HepG2 (cell line): ENCODE measurements around the gene TRIM28. TPM values are rescaled to one million over a fixed set of nuclear protein-coding genes. Genes with fewer than 3 reads are reported as not detected.

Experiments
- ATF5 ChIP-seq: sonication (generic); formaldehyde crosslinking; IDR thresholded peaks from 2 replicates; pipeline ENCODE4 v1.4.0; 2020; ENCODE audit warnings: mild to moderate bottlenecking, low read depth, missing genetic modification reagents
- CCDC6 ChIP-seq: sonication (generic); formaldehyde crosslinking; IDR thresholded peaks from 2 replicates; pipeline ENCODE4 v1.8.1; 2022; ENCODE audit warnings: mild to moderate bottlenecking, missing genetic modification reagents, moderate library complexity
- FOXK2 ChIP-seq: fragments of 450-650 bp; IDR thresholded peaks from 2 replicates; pipeline ENCODE4 v1.6.1; 2016
- GATAD1 ChIP-seq: IDR thresholded peaks from 2 replicates; pipeline ENCODE4 v1.6.1; 2016; ENCODE audit warnings: missing genetic modification reagents, missing compliant biosample characterization
- HNF4A ChIP-seq: sonication (generic); formaldehyde crosslinking; IDR thresholded peaks from 2 replicates; pipeline ENCODE4 v1.4.0; 2020; ENCODE audit warnings: missing genetic modification reagents
- HOXA5 ChIP-seq: sonication (generic); formaldehyde crosslinking; IDR thresholded peaks from 2 replicates; pipeline ENCODE4 v1.4.0; 2020; ENCODE audit warnings: missing genetic modification reagents
- IKZF5 ChIP-seq: IDR thresholded peaks from 2 replicates; pipeline ENCODE4 v1.6.1; 2018; ENCODE audit warnings: missing genetic modification reagents, mild to moderate bottlenecking, missing compliant biosample characterization
- LCORL ChIP-seq, 2 experiments: fragments of 450-650 bp in 1 of 2; sonication (generic) in 1 of 2; formaldehyde crosslinking in 1 of 2; IDR thresholded peaks; 2 replicates each; pipeline versions ENCODE4 v1.5.0 to v1.6.1; 2017 to 2020; ENCODE audit warnings: antibody characterized with exemption in 1 of 2, missing genetic modification reagents in 1 of 2
- MIER2 ChIP-seq: IDR thresholded peaks from 2 replicates; pipeline ENCODE4 v1.6.1; 2016; ENCODE audit warnings: missing biosample characterization, missing genetic modification reagents
- NBN ChIP-seq: fragments of 450-650 bp; conservative IDR thresholded peaks from 2 replicates; pipeline ENCODE4 v1.6.1; 2017
- NR2F1 ChIP-seq, 2 experiments: fragments of 450-650 bp in 1 of 2; formaldehyde crosslinking in 1 of 2; IDR thresholded peaks; 2 replicates each; pipeline versions ENCODE4 v1.5.0 to v1.6.1; 2016 to 2020; ENCODE audit warnings: mild to moderate bottlenecking in 1 of 2, missing compliant biosample characterization in 1 of 2, missing genetic modification reagents in 1 of 2, moderate library complexity in 1 of 2
- PBX3 ChIP-seq: sonication (generic); formaldehyde crosslinking; IDR thresholded peaks from 2 replicates; pipeline ENCODE4 v1.8.1; 2023; ENCODE audit warnings: missing genetic modification reagents, inconsistent platforms, borderline replicate concordance
- POGK ChIP-seq: sonication (generic); formaldehyde crosslinking; conservative IDR thresholded peaks from 2 replicates; pipeline ENCODE4 v1.8.0; 2022; ENCODE audit warnings: mild to moderate bottlenecking, moderate library complexity, missing genetic modification reagents
- SIN3B ChIP-seq: fragments of 150-350 bp; IDR thresholded peaks from 2 replicates; pipeline ENCODE4 v1.6.1; 2014; ENCODE audit warnings: low read length
- SOX13 ChIP-seq, 3 experiments: fragments of 450-650 bp in 1 of 3; sonication (generic) in 1 of 3; formaldehyde crosslinking in 1 of 3; IDR thresholded peaks in 2 of 3; conservative IDR thresholded peaks in 1 of 3; 2 replicates each; pipeline versions ENCODE4 v1.5.0 to v1.6.1; 2016 to 2020; ENCODE audit warnings: antibody characterized with exemption in 1 of 3, mild to moderate bottlenecking in 1 of 3, missing compliant biosample characterization in 1 of 3, missing genetic modification reagents in 1 of 3, moderate library complexity in 1 of 3
- ZBTB3 ChIP-seq: sonication (generic); formaldehyde crosslinking; IDR thresholded peaks from 2 replicates; pipeline ENCODE4 v1.4.0; 2020; ENCODE audit warnings: low read depth, mild to moderate bottlenecking, moderate library complexity, missing genetic modification reagents, borderline replicate concordance
- ZNF543 ChIP-seq: sonication (generic); formaldehyde crosslinking; IDR thresholded peaks from 2 replicates; pipeline ENCODE4 v1.4.0; 2020; ENCODE audit warnings: mild to moderate bottlenecking, missing genetic modification reagents
- ZNF557 ChIP-seq: sonication (generic); formaldehyde crosslinking; IDR thresholded peaks from 2 replicates; pipeline ENCODE4 v1.4.0; 2020; ENCODE audit warnings: missing genetic modification reagents
- ZNF678 ChIP-seq: sonication (generic); formaldehyde crosslinking; IDR thresholded peaks from 2 replicates; pipeline ENCODE4 v1.4.0; 2020; ENCODE audit warnings: mild to moderate bottlenecking, missing genetic modification reagents
- ZNF737 ChIP-seq: sonication (generic); formaldehyde crosslinking; IDR thresholded peaks from 2 replicates; pipeline ENCODE4 v1.5.0; 2020; ENCODE audit warnings: missing genetic modification reagents, mild to moderate bottlenecking, borderline replicate concordance
- ZNF776 ChIP-seq: sonication (generic); formaldehyde crosslinking; IDR thresholded peaks from 2 replicates; pipeline ENCODE4 v1.4.0; 2020; ENCODE audit warnings: mild to moderate bottlenecking, missing genetic modification reagents
- polyA plus RNA-seq, 8 experiments: library from polyadenylated mRNA; depleted of rRNA in 3 of 8; stranded (reverse) in 7 of 8; unstranded in 1 of 8; fragments of >200 nt; fragmentation: Illumina TruSeq in 4 of 8; extraction: Trizol in 4 of 8; gene quantifications; 2 replicates each; pipeline versions ENCODE4 v1.2.1 to v1.2.3, GENCODE V29; 2011 to 2016; ENCODE audit warnings: low read depth in 4 of 8, missing spikeins in 1 of 8, mixed read lengths in 1 of 8; ENCODE audit not compliant: insufficient read depth in 1 of 8
- total RNA-seq, 5 experiments: library from RNA; depleted of rRNA; stranded (reverse); fragments of >200 nt; fragmentation: Illumina TruSeq; extraction: Trizol; gene quantifications; 2 replicates each; pipeline ENCODE4 v1.2.3, GENCODE V29; 2016; ENCODE audit warnings: low read depth in 1 of 5

TRIM28 gene
- total and polyA plus RNA-seq, 2 of the 13 experiments (the other 11 are each of a cell fraction or from before 2014, with no cell fraction given): 361 to 439 TPM

- TF ChIP-seq HNF4A (CRISPR knock-in tag) (no peak; the same call in 1 of the 2 replicates), ZNF737 (CRISPR knock-in tag) (no peak), CCDC6 (CRISPR knock-in tag) (no peak), NR2F1 (CRISPR knock-in tag; IDR thresholded peaks at IDR 0.05) (no peak), ZBTB3 (no peak), FOXK2 (no peak), ZNF543 (0 out of 2 replicates have a peak, but pooled peaks have one; percentile 19), GATAD1 (CRISPR knock-in tag) (peak; percentile 87), PBX3 (CRISPR knock-in tag) (0 out of 2 replicates have a peak, but pooled peaks have one; percentile 84), NBN (no peak), ZNF557 (CRISPR knock-in tag) (no peak), POGK (CRISPR knock-in tag) (peak; percentile 83; the same call in 1 of the 2 replicates), ZNF678 (CRISPR knock-in tag) (no peak), ATF5 (no peak), SOX13 (IDR thresholded peaks at IDR 0.05) (no peak), SOX13 (CRISPR knock-in tag; conservative IDR thresholded peaks at IDR 0.05 in 1 of 2, IDR thresholded peaks at IDR 0.05 in 1 of 2) (no peak), IKZF5 (CRISPR knock-in tag) (peak; percentile 39), MIER2 (CRISPR knock-in tag) (no peak), SIN3B (no peak), ZNF776 (CRISPR knock-in tag) (no peak; the same call in 1 of the 2 replicates), LCORL (IDR thresholded peaks at IDR 0.05) (no peak), LCORL (CRISPR knock-in tag; IDR thresholded peaks at IDR 0.05) (peak; percentile 58; the same call in 1 of the 2 replicates), HOXA5 (CRISPR knock-in tag) (peak; percentile 78; the same call in 1 of the 2 replicates)
These were observed 31.5 kb downstream of the TRIM28 start (continued) for GRCh38 chr19:58575183-58576041.
